ENCODE data around the gene AGAP1. TPM values are rescaled to one million over a fixed set of nuclear protein-coding genes. Genes with fewer than 3 reads are reported as not detected.

Gene AGAP1
- total RNA-seq, 1 donor, result 18.5 TPM

- H3K27me3 ChIP-seq (ENCODE audit: insufficient read depth, low read length), result peaks cover 51% of the 10 kb centered on the region
- H3K4me3 ChIP-seq (ENCODE audit: insufficient read depth, low read length), result no peak overlapping the region
- no peak overlapping the region for H3K27ac ChIP-seq (ENCODE audit: low read depth, low read length)
- H4K20me1 ChIP-seq (ENCODE audit: insufficient read depth, low read length), result no peaks in the 10 kb centered on the region
- no peaks in the 10 kb centered on the region for H3K79me2 ChIP-seq (ENCODE audit: insufficient read depth, low read length)
- no peak for TF ChIP-seq CTCF (IDR thresholded peaks at IDR 0.05; ENCODE audit: extremely low read depth, low read depth, low read length)
- no peaks in the 10 kb centered on the region for H3K9me3 ChIP-seq (ENCODE audit: low read depth, low read length)
- peak; percentile 81 for DNase-seq (ENCODE audit: insufficient read length, low spot score, missing footprints)
- H3K36me3 ChIP-seq (ENCODE audit: insufficient read depth, low read length), result no peaks in the 10 kb centered on the region
- no peak overlapping the region for H2AFZ ChIP-seq (ENCODE audit: low read length)
- no peak overlapping the region for H3K4me2 ChIP-seq (ENCODE audit: insufficient read depth, low read length)
- peaks cover 17% of the 10 kb centered on the region for H3K4me1 ChIP-seq (ENCODE audit: insufficient read depth, low read length)
These were observed 681.8 kb downstream of the AGAP1 start for GRCh38 chr2:236175548-236176150.

GRCh38 chr2:236176417-236176816 is 682.6 kb downstream of the AGAP1 start:
- H2AFZ ChIP-seq (ENCODE audit: low read length), result no peak overlapping the region
- no peaks in the 10 kb centered on the region for H3K79me2 ChIP-seq (ENCODE audit: insufficient read depth, low read length)
- DNase-seq (ENCODE audit: insufficient read length, low spot score, missing footprints), result peak; percentile 92
- H3K27ac ChIP-seq (ENCODE audit: low read depth, low read length), result no peak overlapping the region
- H3K4me3 ChIP-seq (ENCODE audit: insufficient read depth, low read length), result no peak overlapping the region
- no peaks in the 10 kb centered on the region for H3K9me3 ChIP-seq (ENCODE audit: low read depth, low read length)
- H4K20me1 ChIP-seq (ENCODE audit: insufficient read depth, low read length), result no peaks in the 10 kb centered on the region
- peaks cover 17% of the 10 kb centered on the region for H3K4me1 ChIP-seq (ENCODE audit: insufficient read depth, low read length)
- H3K4me2 ChIP-seq (ENCODE audit: insufficient read depth, low read length), result no peak overlapping the region
- peak; percentile 45 for TF ChIP-seq CTCF (IDR thresholded peaks at IDR 0.05; ENCODE audit: extremely low read depth, low read depth, low read length)
- peaks cover 43% of the 10 kb centered on the region for H3K27me3 ChIP-seq (ENCODE audit: insufficient read depth, low read length)
- H3K36me3 ChIP-seq (ENCODE audit: insufficient read depth, low read length), result no peaks in the 10 kb centered on the region

- Histone ChIP-seq H3K4me2 (ENCODE audit: insufficient read depth, low read length) (no peak overlapping the region), H4K20me1 (ENCODE audit: insufficient read depth, low read length) (no peaks in the 10 kb centered on the region)
These were observed 683.1 kb downstream of the AGAP1 start for GRCh38 chr2:236176951-236177350.

GRCh38 chr2:236177604-236177966 is 683.7 kb downstream of the AGAP1 start:
- peak; percentile 86 for DNase-seq (ENCODE audit: insufficient read length, low spot score, missing footprints)
- no peak overlapping the region for H2AFZ ChIP-seq (ENCODE audit: low read length)
- H3K4me2 ChIP-seq (ENCODE audit: insufficient read depth, low read length), result peak overlapping the region; percentile 85
- peaks cover 31% of the 10 kb centered on the region for H3K27me3 ChIP-seq (ENCODE audit: insufficient read depth, low read length)
- peak; percentile 15 for TF ChIP-seq CTCF (IDR thresholded peaks at IDR 0.05; ENCODE audit: extremely low read depth, low read depth, low read length)
- no peak overlapping the region for H3K27ac ChIP-seq (ENCODE audit: low read depth, low read length)
- H3K36me3 ChIP-seq (ENCODE audit: insufficient read depth, low read length), result no peaks in the 10 kb centered on the region
- H3K79me2 ChIP-seq (ENCODE audit: insufficient read depth, low read length), result no peaks in the 10 kb centered on the region
- H3K4me1 ChIP-seq (ENCODE audit: insufficient read depth, low read length), result peaks cover 17% of the 10 kb centered on the region
- no peaks in the 10 kb centered on the region for H3K9me3 ChIP-seq (ENCODE audit: low read depth, low read length)
- H3K4me3 ChIP-seq (ENCODE audit: insufficient read depth, low read length), result peak overlapping the region; percentile 59
- no peaks in the 10 kb centered on the region for H4K20me1 ChIP-seq (ENCODE audit: insufficient read depth, low read length)

More at GRCh38 chr2:236176951-236177350, 683.1 kb downstream of the AGAP1 start:
- Histone ChIP-seq H3K79me2 (ENCODE audit: insufficient read depth, low read length) (no peaks in the 10 kb centered on the region), H3K4me3 (ENCODE audit: insufficient read depth, low read length) (no peak overlapping the region), H3K27ac (ENCODE audit: low read depth, low read length) (no peak overlapping the region), H3K27me3 (ENCODE audit: insufficient read depth, low read length) (peaks cover 38% of the 10 kb centered on the region), H3K9me3 (ENCODE audit: low read depth, low read length) (no peaks in the 10 kb centered on the region), H3K4me1 (ENCODE audit: insufficient read depth, low read length) (peaks cover 17% of the 10 kb centered on the region), H3K36me3 (ENCODE audit: insufficient read depth, low read length) (no peaks in the 10 kb centered on the region), H2AFZ (ENCODE audit: low read length) (no peak overlapping the region)
- DNase-seq (ENCODE audit: insufficient read length, low spot score, missing footprints), result no peak
- TF ChIP-seq CTCF (IDR thresholded peaks at IDR 0.05; ENCODE audit: extremely low read depth, low read depth, low read length), result no peak
